GM19240 (cell line): ENCODE measurements around the gene TAF15.
A peak's percentile ranks its signal among the peaks of the same experiment; 100 is the strongest.

Experiments
- DNase-seq: peaks from one replicate; pipeline ENCODE4 v3.0.0; 2011; ENCODE audit warnings: low spot score; ENCODE audit not compliant: insufficient read length

TAF15 gene

GRCh38 chr17:35817196-35817595 lies 7.9 kb downstream of the TAF15 start:
- no peak for DNase-seq

- no peak for DNase-seq
Observed at GRCh38 chr17:35819455-35819854, 10.2 kb downstream of the TAF15 start.

- DNase-seq = no peak
Observed at GRCh38 chr17:35821308-35821707, 12.0 kb downstream of the TAF15 start.

- DNase-seq = no peak
Observed at GRCh38 chr17:35825206-35825605, 15.9 kb downstream of the TAF15 start.

GRCh38 chr17:35841101-35841500 lies 31.8 kb downstream of the TAF15 start:
- DNase-seq = no peak

DNA sequence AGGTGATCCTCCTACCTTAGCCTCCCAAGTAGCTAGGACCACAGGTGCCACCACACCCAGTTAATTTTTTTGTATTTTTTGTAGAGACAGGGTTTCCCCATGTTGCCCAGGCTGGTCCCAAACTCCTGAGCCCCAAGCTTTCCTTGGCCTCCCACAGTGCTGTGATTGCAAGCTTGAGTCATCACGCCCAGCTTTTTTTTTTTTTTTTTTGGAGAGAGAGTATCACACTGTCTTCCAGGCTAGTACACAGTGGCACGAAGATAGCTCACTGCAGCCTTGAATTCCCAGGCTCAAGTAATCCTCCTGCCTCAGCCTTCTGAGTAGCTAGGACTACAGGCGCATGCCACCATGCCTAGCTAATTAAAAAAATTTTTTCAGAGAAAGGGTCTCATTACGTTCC lies 32.2 kb downstream of the TAF15 start:
- no peak for DNase-seq

GRCh38 chr17:35842239-35842638 lies 33.0 kb downstream of the TAF15 start:
- no peak for DNase-seq

GRCh38 chr17:35843698-35844097 lies 34.4 kb downstream of the TAF15 start:
- DNase-seq = no peak

DNA sequence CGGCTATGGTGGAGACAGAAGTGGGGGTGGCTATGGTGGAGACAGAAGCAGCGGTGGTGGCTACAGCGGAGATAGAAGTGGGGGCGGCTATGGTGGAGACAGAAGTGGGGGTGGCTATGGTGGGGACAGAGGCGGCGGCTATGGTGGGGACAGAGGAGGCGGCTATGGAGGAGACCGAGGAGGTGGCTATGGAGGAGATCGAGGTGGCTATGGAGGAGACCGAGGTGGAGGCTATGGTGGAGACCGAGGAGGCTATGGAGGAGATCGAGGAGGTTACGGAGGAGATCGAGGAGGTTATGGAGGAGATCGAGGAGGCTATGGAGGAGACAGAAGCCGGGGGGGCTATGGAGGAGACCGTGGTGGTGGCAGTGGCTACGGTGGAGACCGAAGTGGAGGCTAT lies 35.3 kb downstream of the TAF15 start:
- DNase-seq = no peak

- DNase-seq = no peak
Observed at GRCh38 chr17:35846055-35846809, 36.9 kb downstream of the TAF15 start.

DNA sequence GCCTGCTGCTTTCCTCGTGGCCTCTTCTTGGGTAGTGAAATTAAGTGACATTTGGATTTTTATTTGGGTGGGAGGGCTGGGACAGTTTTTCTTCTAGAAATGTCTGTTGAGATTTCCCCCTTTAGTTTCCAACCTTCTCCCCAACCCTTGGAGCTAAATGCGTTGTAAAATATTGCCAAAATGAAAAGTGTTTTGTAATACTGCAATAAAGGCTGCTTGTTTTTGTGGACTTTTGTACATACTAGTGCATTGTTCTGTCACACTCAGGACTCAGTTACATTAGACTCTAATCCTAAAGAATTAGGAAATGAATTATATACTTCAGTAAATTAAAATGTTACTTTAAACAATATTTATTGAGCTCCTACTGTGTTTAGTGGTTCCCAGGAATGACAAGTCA lies 37.7 kb downstream of the TAF15 start:
- no peak for DNase-seq

GRCh38 chr17:35847633-35848373 lies 38.5 kb downstream of the TAF15 start:
- no peak for DNase-seq

- DNase-seq = peak; percentile 41
Observed at GRCh38 chr17:35849469-35850348, 40.4 kb downstream of the TAF15 start.

GRCh38 chr17:35855965-35856364 lies 46.7 kb downstream of the TAF15 start:
- no peak for DNase-seq

- DNase-seq = no peak
Observed at GRCh38 chr17:35856603-35857002, 47.3 kb downstream of the TAF15 start.

- no peak for DNase-seq
Observed at GRCh38 chr17:35864853-35865252, 55.6 kb downstream of the TAF15 start.

- no peak for DNase-seq
Observed at GRCh38 chr17:35865412-35866340, 56.4 kb downstream of the TAF15 start.

DNA sequence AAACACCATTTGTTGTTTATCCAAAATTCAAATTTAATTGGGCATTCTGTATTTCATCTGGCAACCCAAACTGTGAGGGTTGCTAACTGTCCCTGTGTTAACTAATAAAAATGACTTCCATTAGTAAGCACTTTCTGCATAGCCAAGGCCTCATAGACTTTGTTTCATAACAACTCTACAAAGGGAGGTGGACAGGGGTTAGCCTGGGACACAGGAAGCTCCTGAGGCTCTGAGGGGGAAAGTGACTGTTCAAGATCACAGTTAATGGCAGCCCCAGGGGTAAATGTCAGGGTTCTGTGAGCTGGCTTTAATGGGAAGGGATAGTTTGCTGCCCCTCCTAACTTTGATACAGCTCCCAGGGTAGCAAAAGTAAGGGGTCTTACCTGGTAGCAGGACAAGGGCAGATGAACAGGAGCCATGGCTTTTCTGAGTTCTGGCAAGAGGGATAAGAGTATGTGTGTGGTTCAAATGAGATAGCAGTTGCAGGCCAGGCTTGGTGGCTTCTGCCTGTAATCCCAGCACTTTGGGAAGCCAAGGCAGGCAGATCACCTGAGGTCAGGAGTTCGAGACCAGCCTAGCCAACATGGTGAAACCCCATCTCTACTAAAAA lies 57.2 kb downstream of the TAF15 start:
- DNase-seq = no peak

DNA sequence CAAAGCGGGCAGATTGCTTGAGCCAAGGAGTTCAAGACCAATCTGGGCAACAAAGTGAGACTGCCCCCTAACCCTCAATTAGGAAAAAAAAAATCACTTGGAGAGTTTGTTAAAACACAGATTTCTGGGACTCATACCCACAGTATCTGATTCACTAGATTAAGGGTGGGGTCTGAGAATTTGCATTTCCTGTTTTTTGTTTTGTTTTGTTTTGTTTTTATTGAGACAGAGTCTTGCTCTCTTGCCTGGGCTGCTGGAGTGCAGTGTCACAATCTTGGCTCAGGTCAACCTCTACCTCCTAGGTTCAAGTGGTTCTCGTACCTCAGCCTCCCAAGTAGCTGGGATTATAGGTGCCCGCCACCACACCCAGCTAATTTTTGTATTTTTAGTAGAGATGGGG lies 58.3 kb downstream of the TAF15 start:
- no peak for DNase-seq

DNA sequence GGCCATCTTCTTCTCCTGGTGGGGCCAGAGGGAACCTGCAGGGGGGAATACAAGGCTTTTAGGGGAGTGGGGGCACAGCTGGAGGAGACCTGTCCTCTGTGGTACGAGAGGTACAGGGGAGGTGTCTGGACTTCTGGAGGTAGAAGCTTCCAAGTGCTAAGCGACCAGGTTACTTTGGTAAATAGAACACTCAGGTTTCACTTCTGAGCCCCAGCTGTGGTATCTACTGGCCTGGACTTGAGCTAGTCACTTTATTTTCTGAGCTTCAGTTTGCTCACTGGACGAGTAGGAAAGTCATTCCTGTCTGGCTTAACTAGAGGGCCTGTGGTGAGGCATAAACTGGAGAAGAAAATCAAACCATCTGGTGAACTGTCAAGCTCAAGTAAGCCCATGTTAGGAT lies 59.5 kb downstream of the TAF15 start, which contains the start of gene HEATR9:
TSS of gene HEATR9 (minus strand) at position 155 of the 400 bp plus-strand sequence. CDS start at position 6, 149 bp downstream.
- no peak for DNase-seq
